Activated T-cell treated with anti-CD3 and anti-CD28 coated beads for 1 hour (primary cell): ENCODE data around the gene GLI1.
"Not testable (repeated sequence)": the region's sequence is repeated elsewhere in the genome, so short reads cannot be mapped to it uniquely, and the experiment has no call there.

Source experiments
- DNase-seq: peaks from one replicate; pipeline ENCODE4 v3.0.0-alpha.2; 2020; ENCODE audit warnings: low read depth

GLI1 gene

GRCh38 chr12:57498132-57498502, 38.5 kb downstream of the GLI1 start:
- no peak for DNase-seq

GRCh38 chr12:57498571-57498970, 39.0 kb downstream of the GLI1 start:
- DNase-seq = no peak

DNA sequence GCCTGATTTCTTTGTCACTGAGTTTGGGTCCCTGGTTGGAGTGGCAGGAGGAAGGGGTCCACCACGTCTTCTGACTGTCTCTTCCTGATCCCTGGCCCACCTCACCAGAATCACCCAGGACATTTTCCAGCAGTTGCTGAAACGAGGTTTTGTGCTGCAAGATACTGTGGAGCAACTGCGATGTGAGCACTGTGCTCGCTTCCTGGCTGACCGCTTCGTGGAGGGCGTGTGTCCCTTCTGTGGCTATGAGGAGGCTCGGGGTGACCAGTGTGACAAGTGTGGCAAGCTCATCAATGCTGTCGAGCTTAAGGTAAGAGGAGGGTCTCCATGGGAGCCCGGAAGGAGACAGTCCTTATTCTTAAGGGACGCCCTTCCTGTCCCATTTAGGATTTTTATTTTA, 40.6 kb downstream of the GLI1 start:
- DNase-seq = no peak

DNA sequence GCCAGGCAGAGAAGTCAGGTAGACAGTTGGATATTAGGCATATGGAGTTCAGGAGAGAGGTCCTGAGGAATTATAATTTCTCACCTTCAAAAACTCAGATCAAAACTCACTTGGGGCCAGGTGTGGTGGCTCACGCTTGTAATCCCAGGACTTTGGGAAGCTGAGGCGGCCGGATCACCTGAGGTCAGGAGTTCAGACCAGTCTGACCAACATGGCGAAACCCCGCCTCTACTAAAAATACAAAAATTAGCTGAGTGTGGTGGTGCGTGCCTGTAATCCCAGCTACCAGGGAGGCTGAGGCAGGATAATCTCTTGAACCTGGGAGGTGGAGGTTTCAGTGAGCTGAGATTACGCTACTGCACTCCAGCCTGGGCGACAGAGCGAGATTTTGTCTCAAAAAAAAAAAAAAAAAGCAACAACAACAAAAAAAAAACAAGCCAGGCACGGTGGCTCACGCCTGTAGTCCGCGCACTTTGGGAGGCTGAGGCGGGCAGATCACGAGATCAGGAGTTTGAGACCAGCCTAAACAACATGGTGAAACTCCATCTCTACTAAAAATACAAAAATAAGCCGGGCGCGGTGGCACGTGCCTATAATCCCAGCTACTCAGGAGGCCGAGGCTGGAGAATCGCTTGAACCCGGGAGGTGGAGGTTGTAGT, 42.9 kb downstream of the GLI1 start:
- not testable (repeated sequence) for DNase-seq

DNA sequence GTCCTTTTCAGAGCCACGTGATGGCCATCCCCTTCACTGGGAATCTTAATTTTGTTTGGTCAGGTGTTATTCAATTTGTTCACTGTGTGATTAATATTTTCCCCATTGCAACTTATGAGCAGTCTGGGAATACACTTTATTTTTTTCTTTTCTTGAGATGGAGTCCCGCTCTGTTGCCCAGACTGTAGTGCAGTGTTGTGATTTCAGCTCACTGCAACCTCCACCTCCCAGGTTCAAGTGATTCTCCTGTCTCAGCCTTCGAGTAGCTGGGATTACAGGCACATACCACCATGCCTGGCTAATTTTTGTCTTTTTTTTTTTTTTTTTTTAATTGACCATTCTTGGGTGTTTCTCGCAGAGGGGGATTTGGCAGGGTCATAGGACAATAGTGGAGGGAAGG, 47.0 kb downstream of the GLI1 start:
- not testable (repeated sequence) for DNase-seq

GRCh38 chr12:57507796-57508195, 48.2 kb downstream of the GLI1 start:
- not testable (repeated sequence) for DNase-seq

DNA sequence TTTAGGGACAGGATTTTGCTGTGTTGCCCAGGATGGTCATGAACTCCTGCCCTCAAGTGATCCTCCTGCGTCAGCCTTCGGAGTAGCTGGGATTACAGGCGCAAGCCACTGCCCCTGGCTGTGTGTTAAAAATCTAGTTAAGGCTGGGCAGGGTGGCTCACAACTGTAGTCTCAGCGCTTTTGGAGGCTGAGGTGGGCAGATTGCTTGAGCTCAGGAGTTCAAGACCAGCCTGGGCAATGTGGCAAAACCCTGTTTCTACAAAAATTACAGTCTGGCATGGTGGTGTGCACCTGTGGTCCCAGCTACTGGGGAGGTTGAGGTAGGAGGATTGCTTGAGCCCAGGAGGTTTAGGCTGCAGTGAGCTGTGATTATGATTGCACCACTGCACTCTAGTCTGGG, 51.6 kb downstream of the GLI1 start:
- DNase-seq = no peak

DNA sequence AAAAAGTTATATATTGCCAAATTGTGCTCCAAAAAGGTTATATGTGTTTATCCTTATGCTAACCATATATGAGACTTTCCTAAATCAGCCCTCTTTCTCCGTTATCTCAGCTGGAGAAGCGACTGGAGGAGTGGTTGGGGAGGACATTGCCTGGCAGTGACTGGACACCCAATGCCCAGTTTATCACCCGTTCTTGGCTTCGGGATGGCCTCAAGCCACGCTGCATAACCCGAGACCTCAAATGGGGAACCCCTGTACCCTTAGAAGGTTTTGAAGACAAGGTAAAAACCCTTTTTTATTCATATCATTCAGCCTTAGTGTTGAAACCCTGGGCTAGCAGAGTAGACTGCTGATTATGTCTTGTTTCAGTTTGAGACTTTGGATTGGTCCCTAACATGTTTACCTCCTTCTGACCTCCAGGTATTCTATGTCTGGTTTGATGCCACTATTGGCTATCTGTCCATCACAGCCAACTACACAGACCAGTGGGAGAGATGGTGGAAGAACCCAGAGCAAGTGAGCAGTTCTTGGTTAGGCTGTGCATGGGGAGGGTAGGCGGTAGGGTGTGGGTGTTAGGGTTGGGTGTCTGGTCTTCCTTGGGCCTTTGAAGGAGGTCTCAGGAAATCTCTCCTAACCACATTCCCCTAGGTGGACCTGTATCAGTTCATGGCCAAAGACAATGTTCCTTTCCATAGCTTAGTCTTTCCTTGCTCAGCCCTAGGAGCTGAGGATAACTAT, 52.2 kb downstream of the GLI1 start:
- DNase-seq = no peak

DNA sequence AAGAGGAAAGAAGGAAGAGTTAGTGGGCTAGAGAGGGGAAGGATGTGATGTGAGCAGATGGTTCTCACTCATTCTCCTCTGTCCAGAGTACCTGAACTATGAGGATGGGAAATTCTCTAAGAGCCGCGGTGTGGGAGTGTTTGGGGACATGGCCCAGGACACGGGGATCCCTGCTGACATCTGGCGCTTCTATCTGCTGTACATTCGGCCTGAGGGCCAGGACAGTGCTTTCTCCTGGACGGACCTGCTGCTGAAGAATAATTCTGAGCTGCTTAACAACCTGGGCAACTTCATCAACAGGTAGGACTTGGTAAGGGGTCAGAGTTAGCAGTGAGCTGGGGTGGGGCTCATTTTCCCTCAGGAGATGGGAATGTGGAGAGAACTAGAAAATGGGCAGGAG, 53.1 kb downstream of the GLI1 start:
- no peak for DNase-seq

GRCh38 chr12:57513266-57513665, 53.7 kb downstream of the GLI1 start:
- DNase-seq = no peak

- DNase-seq = not testable (repeated sequence)
Observed at GRCh38 chr12:57513677-57514076, 54.1 kb downstream of the GLI1 start.

DNA sequence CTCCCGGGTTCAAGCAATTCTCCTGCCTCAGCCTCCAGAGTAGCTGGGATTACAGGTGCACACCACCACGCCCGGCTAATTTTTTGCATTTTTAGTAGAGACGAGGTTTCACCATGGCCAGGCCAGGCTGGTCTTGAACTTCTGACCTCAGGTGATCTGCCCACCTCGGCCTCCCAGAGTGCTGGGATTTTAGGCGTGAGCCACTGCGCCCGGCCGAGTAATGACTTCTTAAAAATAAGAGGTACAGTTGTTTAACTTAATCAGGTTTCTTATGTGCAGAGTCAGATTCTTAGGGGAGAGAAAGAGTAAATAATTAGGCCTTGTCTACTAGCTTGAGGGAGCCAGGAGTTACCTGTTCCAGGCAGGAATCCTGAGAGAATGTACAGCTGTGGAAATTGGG, 54.7 kb downstream of the GLI1 start:
- DNase-seq = not testable (repeated sequence)

DNA sequence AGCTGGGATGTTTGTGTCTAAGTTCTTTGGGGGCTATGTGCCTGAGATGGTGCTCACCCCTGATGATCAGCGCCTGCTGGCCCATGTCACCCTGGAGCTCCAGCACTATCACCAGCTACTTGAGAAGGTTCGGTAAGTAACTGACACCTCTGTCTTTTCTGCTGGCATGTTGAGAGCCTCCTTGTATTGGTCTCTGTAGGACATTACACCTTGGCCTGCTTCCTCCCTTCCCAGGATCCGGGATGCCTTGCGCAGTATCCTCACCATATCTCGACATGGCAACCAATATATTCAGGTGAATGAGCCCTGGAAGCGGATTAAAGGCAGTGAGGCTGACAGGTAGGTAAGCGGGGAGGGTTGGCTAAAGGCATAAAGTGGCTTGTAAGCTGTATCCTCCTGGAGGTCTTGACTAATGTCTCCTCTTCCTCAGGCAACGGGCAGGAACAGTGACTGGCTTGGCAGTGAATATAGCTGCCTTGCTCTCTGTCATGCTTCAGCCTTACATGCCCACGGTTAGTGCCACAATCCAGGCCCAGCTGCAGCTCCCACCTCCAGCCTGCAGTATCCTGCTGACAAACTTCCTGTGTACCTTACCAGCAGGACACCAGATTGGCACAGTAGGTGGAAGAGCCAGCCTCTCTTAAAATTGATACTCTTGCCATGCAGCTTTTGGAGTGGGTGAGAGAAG, 55.3 kb downstream of the GLI1 start:
- no peak for DNase-seq

GRCh38 chr12:57515408-57515933, 55.9 kb downstream of the GLI1 start:
- no peak for DNase-seq

DNA sequence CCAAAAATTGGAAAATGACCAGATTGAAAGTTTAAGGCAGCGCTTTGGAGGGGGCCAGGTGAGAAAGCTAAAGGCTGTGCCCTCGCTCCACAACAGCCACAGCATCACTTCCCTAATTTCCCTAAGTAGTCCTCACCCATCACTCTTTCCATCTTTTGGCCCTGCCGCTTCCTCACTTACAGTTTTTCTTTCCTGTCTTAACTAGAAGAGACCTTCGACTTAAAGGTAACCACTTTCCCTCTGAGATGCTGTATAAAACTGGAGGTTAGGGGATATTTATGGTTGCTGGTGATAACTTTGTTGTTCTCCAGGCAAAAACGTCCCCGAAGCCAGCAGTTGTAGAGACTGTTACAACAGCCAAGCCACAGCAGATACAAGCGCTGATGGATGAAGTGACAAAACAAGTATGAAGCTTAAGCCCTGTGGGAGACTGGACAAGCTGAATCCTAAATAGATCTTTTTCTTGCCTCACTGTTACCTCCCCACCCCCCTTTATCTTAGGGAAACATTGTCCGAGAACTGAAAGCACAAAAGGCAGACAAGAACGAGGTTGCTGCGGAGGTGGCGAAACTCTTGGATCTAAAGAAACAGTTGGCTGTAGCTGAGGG, 56.5 kb downstream of the GLI1 start:
- DNase-seq = no peak

DNA sequence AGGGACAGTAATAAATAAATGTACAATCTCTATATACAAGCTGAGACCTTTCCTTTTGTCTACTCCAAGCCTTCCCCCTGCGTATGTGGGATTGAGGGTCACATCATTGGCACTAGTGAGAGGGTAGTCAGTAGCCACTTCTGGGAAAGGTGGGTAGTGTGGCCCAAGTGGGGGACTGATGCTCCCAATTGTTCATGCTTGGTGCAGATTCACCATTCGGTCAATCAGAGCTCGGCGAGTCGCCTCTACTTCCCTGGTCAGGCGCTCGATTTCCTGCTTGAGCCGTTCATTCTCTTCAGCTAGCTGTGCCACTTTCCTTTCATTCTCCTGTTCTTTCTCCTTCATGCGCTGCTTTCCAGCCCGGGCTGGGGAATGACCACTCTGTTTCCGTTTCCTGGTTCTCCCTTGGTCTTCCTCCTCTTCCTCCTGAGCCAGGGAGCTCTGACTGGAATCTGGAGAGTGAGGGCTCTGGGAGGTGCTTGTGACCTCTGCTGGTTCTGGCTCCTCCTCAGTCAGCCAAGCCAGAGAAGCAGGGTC, 57.1 kb downstream of the GLI1 start:
- DNase-seq = no peak

DNA sequence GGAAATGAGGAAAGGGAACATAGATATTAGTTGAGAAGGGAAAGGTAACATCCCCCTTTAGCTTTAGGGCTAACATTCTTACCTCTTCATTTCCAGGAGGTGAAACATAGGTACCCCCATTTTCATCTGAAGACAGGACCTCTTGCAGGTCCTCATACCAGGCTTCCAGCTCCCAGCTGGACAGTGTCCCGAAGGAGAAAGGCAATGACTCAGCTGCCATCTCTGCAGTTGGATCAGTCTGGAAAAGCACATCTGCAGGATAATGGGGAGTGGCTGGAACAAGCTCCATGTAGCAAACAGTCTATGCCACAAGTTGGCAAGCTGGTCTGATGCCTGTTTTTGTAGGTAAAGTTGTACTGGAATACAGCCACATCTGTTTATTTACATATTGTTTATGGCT, 57.6 kb downstream of the GLI1 start:
- no peak for DNase-seq

GRCh38 chr12:57517718-57518117, 58.1 kb downstream of the GLI1 start:
- DNase-seq = not testable (repeated sequence)

GRCh38 chr12:57518176-57518919, 58.8 kb downstream of the GLI1 start:
- no peak for DNase-seq

DNA sequence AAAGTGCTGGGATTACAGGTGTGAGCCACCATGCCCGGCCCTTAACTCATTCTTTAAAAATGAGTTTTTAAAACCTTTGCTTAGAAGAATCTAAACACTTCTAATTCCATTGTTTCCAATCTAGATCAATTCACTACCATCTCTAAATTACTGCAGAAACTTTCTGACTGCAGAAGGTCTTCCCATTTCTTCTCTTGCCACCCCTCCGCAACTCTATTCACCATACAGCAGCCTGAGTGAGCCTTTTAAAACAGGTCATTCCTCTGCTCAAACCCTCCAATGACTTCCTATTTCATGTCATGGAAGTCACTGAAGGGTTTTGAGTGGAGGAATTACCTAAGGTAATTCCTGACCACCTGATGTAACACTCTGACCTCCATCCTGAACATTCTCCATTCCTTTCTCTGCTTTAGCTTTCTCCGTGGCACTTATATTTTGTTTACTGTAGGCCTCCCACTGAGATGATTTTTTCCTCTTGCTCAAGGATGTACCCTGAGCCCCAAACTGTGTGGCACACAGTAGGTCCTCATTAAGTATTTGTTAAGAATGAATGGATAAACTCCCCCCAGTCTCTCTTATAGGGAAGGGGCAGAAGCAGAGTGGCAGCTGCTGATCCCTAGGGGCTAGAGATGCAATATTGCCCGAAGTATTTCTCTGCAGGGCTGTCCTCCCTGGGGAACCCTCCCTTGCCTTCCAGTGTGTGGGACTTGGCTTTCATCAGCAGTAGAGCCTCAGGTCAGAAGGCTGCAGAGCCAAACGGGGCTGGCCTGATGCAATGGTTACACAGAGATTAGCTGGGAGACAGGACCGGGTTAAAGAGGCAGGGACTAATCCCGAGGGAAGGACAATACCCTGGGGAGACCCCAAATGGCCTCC, 59.6 kb downstream of the GLI1 start:
- no peak for DNase-seq

DNA sequence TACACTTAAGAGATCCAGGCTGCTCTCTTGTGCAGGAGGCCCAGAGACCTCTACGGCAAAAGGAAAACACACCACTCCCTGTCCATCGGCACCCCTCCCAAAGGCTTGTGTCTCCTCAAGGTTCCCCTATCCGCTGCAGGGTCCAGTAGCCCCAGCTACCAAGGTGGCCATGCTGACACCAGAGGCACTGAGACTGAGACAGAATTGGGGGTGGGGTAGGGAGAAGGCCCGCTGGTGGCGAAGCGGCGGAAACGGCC, 60.1 kb downstream of the GLI1 start:
- DNase-seq = peak; percentile 16
